OCI-LY7 (cell line): ENCODE measurements around the gene SPRYD3. TPM values are rescaled to one million over a fixed set of nuclear protein-coding genes. Genes with fewer than 3 reads are reported as not detected.

Source experiments
- BruUV-seq: library from RNA; stranded (reverse); fragments of 400-500 nt; replicated peaks from 2 replicates; lab custom pipeline; 2021; lab: Mats Ljungman, UMichigan
- CTCF ChIA-PET: fragments of 300-600 bp; sonication (Branson Sonifier 250); formaldehyde crosslinking; loops from one replicate; lab custom pipeline; 2022; ENCODE audit warnings: antibody characterized with exemption; ENCODE audit not compliant: unreplicated experiment; lab: Charles Lee
- POLR2A ChIA-PET: fragments of 300-600 bp; sonication (Branson Sonifier 250); formaldehyde crosslinking; loops from one replicate; lab custom pipeline; 2022; ENCODE audit warnings: antibody characterized with exemption; lab: Charles Lee
- DNase-seq: peaks from one replicate; pipeline ENCODE4 v3.0.0-alpha.2; 2015; ENCODE audit warnings: low spot score
- H2AFZ ChIP-seq: fragments of 200-600 bp; sonication (generic), shearing (Covaris generic); 2 replicates; pipeline ENCODE4 v1.6.1; 2014; ENCODE audit warnings: mild to moderate bottlenecking, antibody characterized with exemption, low read length, moderate library complexity
- H3K27ac ChIP-seq: fragments of 200-600 bp; sonication (generic); 2 replicates; pipeline ENCODE4 v1.5.1; 2014; ENCODE audit warnings: mixed run types, low read depth, mild to moderate bottlenecking, moderate library complexity, low read length, inconsistent platforms; ENCODE audit not compliant: poor library complexity, severe bottlenecking
- H3K36me3 ChIP-seq: fragments of 200-600 bp; sonication (generic); 2 replicates; pipeline ENCODE4 v1.6.1; 2014; ENCODE audit warnings: mild to moderate bottlenecking, antibody characterized with exemption, low read length, moderate library complexity, mixed read lengths; ENCODE audit not compliant: insufficient read depth
- H3K4me1 ChIP-seq: fragments of 200-600 bp; sonication (generic); 2 replicates; pipeline ENCODE4 v1.5.1; 2014; ENCODE audit warnings: mild to moderate bottlenecking, low read length; ENCODE audit not compliant: insufficient read depth, poor library complexity, severe bottlenecking
- H3K4me2 ChIP-seq: fragments of 200-600 bp; sonication (generic); 2 replicates; pipeline ENCODE4 v1.6.1; 2014; ENCODE audit warnings: mild to moderate bottlenecking, low read length
- H3K4me3 ChIP-seq: fragments of 200-600 bp; sonication (generic); 2 replicates; pipeline ENCODE4 v1.5.1; 2014; ENCODE audit warnings: mild to moderate bottlenecking, low read depth, low read length; ENCODE audit not compliant: poor library complexity, severe bottlenecking
- H3K79me2 ChIP-seq: fragments of 200-600 bp; sonication (generic); 2 replicates; pipeline ENCODE4 v1.6.1; 2016; ENCODE audit warnings: low read depth, mild to moderate bottlenecking, low read length, moderate library complexity, mixed read lengths; ENCODE audit not compliant: insufficient read depth
- H3K9me2 ChIP-seq: fragments of 200-600 bp; sonication (generic); 2 replicates; pipeline ENCODE4 v1.6.1; 2016; ENCODE audit warnings: mild to moderate bottlenecking, low read length, mixed read lengths; ENCODE audit not compliant: insufficient read depth
- H3K9me3 ChIP-seq: fragments of 200-600 bp; sonication (generic); 2 replicates; pipeline ENCODE4 v1.6.1; 2014; ENCODE audit warnings: mild to moderate bottlenecking, mixed run types, low read length, mixed read lengths
- H4K20me1 ChIP-seq: fragments of 200-600 bp; sonication (generic); 2 replicates; pipeline ENCODE4 v1.6.1; 2014; ENCODE audit warnings: mild to moderate bottlenecking, antibody characterized with exemption, low read length, moderate library complexity, mixed read lengths; ENCODE audit not compliant: insufficient read depth
- EZH2phosphoT487 ChIP-seq: fragments of 200-600 bp; sonication (generic); IDR thresholded peaks from 2 replicates; pipeline ENCODE4 v1.6.1; 2018; ENCODE audit warnings: low read depth, borderline replicate concordance, mild to moderate bottlenecking, mixed run types, antibody characterized with exemption, low read length, moderate library complexity, mixed read lengths
- intact Hi-C: fragments of 100-400 bp; cut with micrococcal nuclease; formaldehyde crosslinking; loops from one replicate; pipeline ENCODE4 v1.10.0; 2022; ENCODE audit not compliant: unreplicated experiment
- total RNA-seq, 2 experiments: library from RNA; depleted of rRNA in 1 of 2; stranded (reverse); fragments of >200 nt in 1 of 2; shearing (Covaris generic) in 1 of 2; gene quantifications; 2 replicates each; pipeline ENCODE4 v1.2.3, GENCODE V29; 2014 to 2022
- TF ChIP-seq, protein P1 (sequence below): fragments of 200-600 bp; sonication (generic); conservative IDR thresholded peaks from 2 replicates; pipeline ENCODE4 v1.5.1; 2014; ENCODE audit warnings: mild to moderate bottlenecking, antibody characterized with exemption, low read length, moderate library complexity, mixed read lengths

SPRYD3 gene
- total RNA-seq, 2 experiments from 2014 or later: 7.3 to 20.5 TPM

DNA sequence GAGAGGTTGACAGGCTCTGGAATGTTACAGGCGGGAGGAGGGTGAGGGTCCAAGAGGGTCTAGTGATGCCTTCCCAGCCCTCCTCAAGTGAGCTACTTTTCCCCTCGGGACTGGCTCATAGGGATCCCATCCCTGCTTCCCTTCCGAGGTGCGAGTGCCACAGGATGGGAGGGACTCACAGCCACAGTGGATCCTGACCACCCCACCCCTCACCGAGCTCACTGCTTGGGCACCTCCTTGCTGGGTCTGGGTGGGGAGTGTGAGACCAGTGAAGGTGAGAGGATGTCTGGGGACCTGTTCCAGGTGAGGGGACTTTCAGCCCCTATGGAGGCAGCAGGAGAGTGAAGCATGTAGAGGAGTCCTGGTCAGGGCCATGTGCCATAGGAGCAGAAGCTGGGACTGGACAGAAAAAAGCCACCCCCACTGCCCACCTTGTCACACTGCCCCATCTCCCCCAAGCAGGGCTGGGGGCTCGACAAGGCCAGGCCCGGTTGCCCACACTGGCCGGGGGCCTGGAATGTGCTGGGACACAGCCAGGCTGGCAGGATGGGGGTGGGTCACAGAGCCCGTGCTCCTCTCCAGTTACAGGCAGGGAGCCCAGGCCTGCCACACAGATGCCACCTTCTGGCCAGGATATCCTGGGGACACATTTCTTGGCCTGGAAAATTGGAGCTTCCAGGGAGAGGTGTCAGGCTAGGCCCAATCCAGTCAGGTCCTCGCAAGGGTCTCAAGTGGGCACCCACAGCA lies 31.0 kb downstream of the SPRYD3 start:
- ChIA-PET POLR2A (interaction anchor here (1.2 to 1.3 kb wide), 2 partner anchors 18 to 49 kb away, joined by 3 to 4 read pairs; partner anchors contain the start of gene IGFBP6), CTCF (interaction anchor here (0.6 to 1.4 kb wide), 2 partner anchors 31 to 169 kb away, joined by 5 to 6 read pairs; partner anchors contain the start of gene SPRYD3)
- no peaks in the 10 kb centered on the region; the same call in 1 of the 2 replicates for H3K36me3 ChIP-seq
- no peaks in the 10 kb centered on the region for H3K9me3 ChIP-seq
- no peak for DNase-seq
- H3K4me2 ChIP-seq: peak overlapping the region; percentile 68
- H2AFZ ChIP-seq: peak overlapping the region; percentile 63; the same call in 1 of the 2 replicates
- H3K27ac ChIP-seq: no peak overlapping the region
- H3K79me2 ChIP-seq: no peaks in the 10 kb centered on the region
- H3K4me1 ChIP-seq: peaks cover 19% of the 10 kb centered on the region
- H4K20me1 ChIP-seq: no peaks in the 10 kb centered on the region
- intact Hi-C loops: no loop called here
- no TSS peak for BruUV-seq
- H3K4me3 ChIP-seq: peak overlapping the region; percentile 63
- no peaks in the 10 kb centered on the region for H3K9me2 ChIP-seq
- TF ChIP-seq, protein P1, sequence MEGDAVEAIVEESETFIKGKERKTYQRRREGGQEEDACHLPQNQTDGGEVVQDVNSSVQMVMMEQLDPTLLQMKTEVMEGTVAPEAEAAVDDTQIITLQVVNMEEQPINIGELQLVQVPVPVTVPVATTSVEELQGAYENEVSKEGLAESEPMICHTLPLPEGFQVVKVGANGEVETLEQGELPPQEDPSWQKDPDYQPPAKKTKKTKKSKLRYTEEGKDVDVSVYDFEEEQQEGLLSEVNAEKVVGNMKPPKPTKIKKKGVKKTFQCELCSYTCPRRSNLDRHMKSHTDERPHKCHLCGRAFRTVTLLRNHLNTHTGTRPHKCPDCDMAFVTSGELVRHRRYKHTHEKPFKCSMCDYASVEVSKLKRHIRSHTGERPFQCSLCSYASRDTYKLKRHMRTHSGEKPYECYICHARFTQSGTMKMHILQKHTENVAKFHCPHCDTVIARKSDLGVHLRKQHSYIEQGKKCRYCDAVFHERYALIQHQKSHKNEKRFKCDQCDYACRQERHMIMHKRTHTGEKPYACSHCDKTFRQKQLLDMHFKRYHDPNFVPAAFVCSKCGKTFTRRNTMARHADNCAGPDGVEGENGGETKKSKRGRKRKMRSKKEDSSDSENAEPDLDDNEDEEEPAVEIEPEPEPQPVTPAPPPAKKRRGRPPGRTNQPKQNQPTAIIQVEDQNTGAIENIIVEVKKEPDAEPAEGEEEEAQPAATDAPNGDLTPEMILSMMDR: peak; percentile 24
- TF ChIP-seq EZH2phosphoT487: no peak

DNA sequence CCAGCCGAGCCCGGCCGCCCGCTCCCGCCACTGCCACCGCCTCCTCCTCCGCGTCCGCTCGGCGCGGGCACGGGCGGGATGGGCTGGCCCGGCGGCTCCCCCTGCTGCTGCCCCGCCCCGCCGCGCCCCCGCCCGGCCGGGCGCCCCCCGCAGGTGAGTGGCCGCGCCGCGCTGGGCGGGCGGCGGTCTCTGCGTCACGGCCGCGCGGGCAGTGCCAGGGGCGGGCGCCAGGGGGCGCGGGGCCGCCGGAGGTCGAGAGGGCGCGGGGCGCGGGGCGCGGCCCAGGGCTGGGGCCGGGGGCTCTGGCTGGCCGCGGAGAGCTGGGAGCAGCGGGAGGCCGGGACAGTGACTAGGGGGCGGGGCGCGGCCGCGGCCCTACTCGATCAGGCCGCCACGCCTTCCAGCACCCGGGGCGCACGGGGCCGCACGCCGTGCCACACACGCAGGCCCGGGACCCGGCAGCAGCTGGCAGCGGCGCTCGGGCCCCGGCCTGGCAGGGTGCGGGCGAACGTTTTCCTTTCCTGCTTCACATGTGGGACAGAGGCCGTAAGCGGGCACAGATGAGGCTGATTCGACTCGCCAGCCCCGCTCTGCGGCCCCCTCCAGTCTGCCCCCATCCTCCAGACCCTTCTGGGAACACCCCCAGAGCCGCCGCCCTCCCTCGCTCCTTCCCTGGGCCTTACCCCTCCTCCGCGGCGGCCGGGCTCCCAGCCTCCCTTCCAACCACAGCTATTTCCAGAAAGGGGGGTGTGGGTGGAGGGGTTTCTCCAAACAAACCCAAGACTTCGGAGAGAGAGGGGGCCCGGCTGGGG lies 31.8 kb downstream of the SPRYD3 start:
- H3K79me2 ChIP-seq: no peaks in the 10 kb centered on the region
- TF ChIP-seq EZH2phosphoT487: no peak
- TF ChIP-seq, protein P1: no peak
- no peaks in the 10 kb centered on the region for H4K20me1 ChIP-seq
- H3K4me3 ChIP-seq: peak overlapping the region; percentile 74
- CTCF ChIA-PET: interaction anchor here (0.6 to 1.4 kb wide), 3 partner anchors 32 to 983 kb away, joined by 4 to 6 read pairs (median 5); partner anchors contain the start of gene SPRYD3
- no peaks in the 10 kb centered on the region for H3K9me3 ChIP-seq
- peaks cover 6% of the 10 kb centered on the region for H3K36me3 ChIP-seq
- BruUV-seq: no TSS peak
- H3K27ac ChIP-seq: no peak overlapping the region
- DNase-seq: peak; percentile 74
- POLR2A ChIA-PET: interaction anchor here (1.2 to 1.3 kb wide), 2 partner anchors 18 to 50 kb away, joined by 3 to 4 read pairs; partner anchors contain the start of gene IGFBP6
- intact Hi-C loops: no loop called here
- no peaks in the 10 kb centered on the region for H3K9me2 ChIP-seq
- H2AFZ ChIP-seq: peak overlapping the region; percentile 63
- H3K4me2 ChIP-seq: peak overlapping the region; percentile 93
- H3K4me1 ChIP-seq: peaks cover 19% of the 10 kb centered on the region
